G401.6 (cell line): ENCODE measurements around the gene ITGA11.

ENCODE experiments used
- FAIRE-seq: peaks from 2 replicates; lab custom pipeline; 2012; peaks lifted over from hg19 to GRCh38; lab: Jason Lieb, UNC

The ITGA11 gene

GRCh38 chr15:68265081-68265480, 166.9 kb downstream of the ITGA11 start:
- FAIRE-seq = peak; percentile 74

GRCh38 chr15:68264282-68264681, 167.7 kb downstream of the ITGA11 start:
- FAIRE-seq = no peak

GRCh38 chr15:68262514-68263356, 169.2 kb downstream of the ITGA11 start:
- FAIRE-seq = no peak

GRCh38 chr15:68261980-68262379, 170.0 kb downstream of the ITGA11 start:
- FAIRE-seq = no peak

GRCh38 chr15:68261241-68261640, 170.7 kb downstream of the ITGA11 start:
- FAIRE-seq = no peak

GRCh38 chr15:68259883-68260282, 172.1 kb downstream of the ITGA11 start:
- FAIRE-seq = no peak

- FAIRE-seq = no peak
Measured at GRCh38 chr15:68258692-68259091, 173.3 kb downstream of the ITGA11 start.

- no peak for FAIRE-seq
Measured at GRCh38 chr15:68256675-68257450, 175.1 kb downstream of the ITGA11 start.

GRCh38 chr15:68252925-68253534, 178.9 kb downstream of the ITGA11 start:
- FAIRE-seq = peak; percentile 95

- no peak for FAIRE-seq
Measured at GRCh38 chr15:68249058-68249713, 182.8 kb downstream of the ITGA11 start.
